H1 (cell line): ENCODE results near the gene RAD23A. TPM values are rescaled to one million over a fixed set of nuclear protein-coding genes. Genes with fewer than 3 reads are reported as not detected.

Source experiments
- CTCF ChIA-PET: fragments of 300-600 bp; sonication (Branson Sonifier 250); formaldehyde crosslinking; loops from one replicate; lab custom pipeline; 2021; ENCODE audit not compliant: partially characterized antibody; lab: Charles Lee
- POLR2A ChIA-PET: fragments of 300-600 bp; sonication (Branson Sonifier 250); formaldehyde crosslinking; loops from one replicate; lab custom pipeline; 2021; ENCODE audit warnings: inconsistent platforms; ENCODE audit not compliant: partially characterized antibody; lab: Charles Lee
- DNase-seq, 2 experiments: peaks; one replicate each; pipeline versions ENCODE4 v3.0.0 to v3.0.0-alpha.2; 2010 to 2022; ENCODE audit warnings: low spot score in 2 of 2, low read depth in 1 of 2, mixed read lengths in 1 of 2
- FAIRE-seq: peaks from 2 replicates; lab custom pipeline; 2011; peaks lifted over from hg19 to GRCh38; lab: Jason Lieb, UNC
- H2AFZ ChIP-seq: 2 replicates; pipeline ENCODE4 v1.8.1; 2012; ENCODE audit warnings: low read length, inconsistent platforms
- H2AK5ac ChIP-seq: 2 replicates; pipeline ENCODE4 v1.6.1; 2013; ENCODE audit warnings: low read depth, low read length
- H2BK120ac ChIP-seq: replicated peaks from 2 replicates; pipeline ENCODE3; 2013; ENCODE audit warnings: low read depth, low read length, inconsistent platforms
- H2BK12ac ChIP-seq: 2 replicates; pipeline ENCODE4 v1.6.1; 2013; ENCODE audit warnings: low read depth, low read length
- H2BK15ac ChIP-seq: 2 replicates; pipeline ENCODE4 v1.6.1; 2013; ENCODE audit warnings: low read length
- H2BK20ac ChIP-seq: 2 replicates; pipeline ENCODE4 v1.6.1; 2013; ENCODE audit warnings: low read length
- H2BK5ac ChIP-seq: 2 replicates; pipeline ENCODE4 v1.6.1; 2013; ENCODE audit warnings: low read depth, low read length
- H3K14ac ChIP-seq: 2 replicates; pipeline ENCODE4 v1.6.1; 2013; ENCODE audit warnings: inconsistent platforms; ENCODE audit not compliant: insufficient read length
- H3K18ac ChIP-seq: 2 replicates; pipeline ENCODE4 v1.6.1; 2013; ENCODE audit warnings: low read length; ENCODE audit errors: extremely low read depth
- H3K23ac ChIP-seq: 2 replicates; pipeline ENCODE4 v1.6.1; 2013; ENCODE audit warnings: inconsistent platforms; ENCODE audit not compliant: insufficient read length
- H3K23me2 ChIP-seq: 2 replicates; pipeline ENCODE4 v1.6.1; 2013; ENCODE audit warnings: low read depth, low read length
- H3K27ac ChIP-seq: 2 replicates; pipeline ENCODE4 v1.6.1; 2011; ENCODE audit warnings: low read depth, low read length, inconsistent platforms
- H3K27me3 ChIP-seq, 4 experiments: replicated peaks in 1 of 4; 1 replicate in 1 of 4; 2 replicates in 3 of 4; pipeline versions ENCODE4 v1.6.1 to v1.8.1; 2011 to 2013; ENCODE audit warnings: low read length in 3 of 4, mild to moderate bottlenecking in 3 of 4, inconsistent platforms in 2 of 4, mixed read lengths in 2 of 4, moderate library complexity in 1 of 4; ENCODE audit not compliant: control insufficient read depth in 3 of 4, insufficient read depth in 3 of 4; ENCODE audit errors: extremely low read depth in 1 of 4
- H3K36me3 ChIP-seq, 4 experiments: 2 replicates each; pipeline versions ENCODE4 v1.6.1 to v1.8.1; 2011 to 2013; ENCODE audit warnings: mild to moderate bottlenecking in 4 of 4, low read length in 3 of 4, moderate library complexity in 2 of 4, control low read depth in 1 of 4, inconsistent platforms in 1 of 4; ENCODE audit not compliant: insufficient read depth in 4 of 4, control insufficient read depth in 2 of 4
- H3K4ac ChIP-seq: replicated peaks from 2 replicates; pipeline ENCODE3; 2013; ENCODE audit warnings: low read length, low read depth, mixed read lengths, inconsistent platforms; ENCODE audit not compliant: insufficient read length
- H3K4me1 ChIP-seq, 4 experiments: replicated peaks in 1 of 4; 1 replicate in 1 of 4; 2 replicates in 3 of 4; pipeline versions ENCODE4 v1.6.1 to v1.8.1; 2011 to 2013; ENCODE audit warnings: low read length in 3 of 4, inconsistent platforms in 2 of 4, mixed read lengths in 1 of 4; ENCODE audit not compliant: insufficient read depth in 4 of 4, control insufficient read depth in 3 of 4
- H3K4me2 ChIP-seq, 2 experiments: 2 replicates each; pipeline versions ENCODE4 v1.6.1 to v1.8.1; 2011 to 2013; ENCODE audit warnings: low read depth in 2 of 2, low read length in 2 of 2, control low read depth in 1 of 2, inconsistent platforms in 1 of 2, mild to moderate bottlenecking in 1 of 2; ENCODE audit not compliant: insufficient read depth in 1 of 2
- H3K4me3 ChIP-seq, 4 experiments: fragments of 200-600, 300-600 bp in 1 of 4; sonication (generic), shearing (Covaris generic), sonication (Bioruptor Twin) in 1 of 4; 2 replicates each; pipeline versions ENCODE4 v1.5.1 to v1.8.1; 2011 to 2016; ENCODE audit warnings: low read length in 4 of 4, low read depth in 3 of 4, control low read depth in 2 of 4, inconsistent platforms in 2 of 4, mild to moderate bottlenecking in 2 of 4, mixed read lengths in 1 of 4, moderate library complexity in 1 of 4; ENCODE audit not compliant: insufficient read depth in 2 of 4; ENCODE audit errors: extremely low read depth in 1 of 4
- H3K56ac ChIP-seq: replicated peaks from 2 replicates; pipeline ENCODE3; 2013; ENCODE audit warnings: low read depth, mild to moderate bottlenecking, mixed read lengths, low read length, inconsistent platforms; ENCODE audit not compliant: insufficient read length
- H3K79me1 ChIP-seq: 2 replicates; pipeline ENCODE4 v1.6.1; 2013; ENCODE audit warnings: low read depth, low read length, control low read depth
- H3K79me2 ChIP-seq, 2 experiments: 2 replicates each; pipeline versions ENCODE4 v1.6.1 to v1.8.1; 2012 to 2013; ENCODE audit warnings: low read length in 2 of 2, mild to moderate bottlenecking in 2 of 2, inconsistent platforms in 1 of 2; ENCODE audit not compliant: insufficient read depth in 2 of 2, control insufficient read depth in 1 of 2
- H3K9ac ChIP-seq, 4 experiments: replicated peaks in 1 of 4; 1 replicate in 1 of 4; 2 replicates in 3 of 4; pipeline versions ENCODE4 v1.6.1 to v1.8.1; 2011 to 2013; ENCODE audit warnings: low read depth in 3 of 4, low read length in 3 of 4, control low read depth in 2 of 4, mild to moderate bottlenecking in 2 of 4, moderate library complexity in 2 of 4, inconsistent platforms in 1 of 4; ENCODE audit errors: extremely low read depth in 1 of 4
- H3K9me3 ChIP-seq, 2 experiments: 2 replicates each; pipeline versions ENCODE4 v1.6.1 to v1.8.1; 2012 to 2013; ENCODE audit warnings: mild to moderate bottlenecking in 2 of 2, moderate library complexity in 2 of 2, control low read depth in 1 of 2, inconsistent platforms in 1 of 2, low read depth in 1 of 2, low read length in 1 of 2, mixed read lengths in 1 of 2; ENCODE audit not compliant: insufficient read depth in 2 of 2
- H4K20me1 ChIP-seq, 2 experiments: replicated peaks in 1 of 2; 2 replicates each; pipeline versions ENCODE3 to v1.8.1; 2011 to 2013; ENCODE audit warnings: inconsistent platforms in 2 of 2, low read length in 2 of 2, mild to moderate bottlenecking in 1 of 2; ENCODE audit not compliant: insufficient read depth in 2 of 2, control insufficient read depth in 1 of 2
- H4K5ac ChIP-seq: 2 replicates; pipeline ENCODE4 v1.6.1; 2013; ENCODE audit warnings: low read length, low read depth, mixed read lengths, inconsistent platforms; ENCODE audit not compliant: insufficient read length
- H4K8ac ChIP-seq: 2 replicates; pipeline ENCODE4 v1.8.0; 2013; ENCODE audit warnings: mild to moderate bottlenecking, moderate library complexity, low read length, inconsistent platforms; ENCODE audit not compliant: insufficient read depth; ENCODE audit errors: extremely low read depth
- H4K91ac ChIP-seq: replicated peaks from 2 replicates; pipeline ENCODE3; 2013; ENCODE audit warnings: low read length, mixed read lengths, inconsistent platforms; ENCODE audit not compliant: insufficient read length
- HDAC6 ChIP-seq: IDR thresholded peaks from one replicate; pipeline ENCODE4 v1.7.1; 2012; ENCODE audit warnings: low read depth, mild to moderate bottlenecking, inconsistent platforms, low read length, moderate library complexity
- MAFK ChIP-seq: IDR thresholded peaks from 2 replicates; pipeline ENCODE4 v1.6.1; 2012; ENCODE audit warnings: low read depth, mild to moderate bottlenecking, improper control_type of control experiment, low read length
- NANOG ChIP-seq: IDR thresholded peaks from 2 replicates; pipeline ENCODE4 v1.6.1; 2011; ENCODE audit warnings: low read length, low read depth, mild to moderate bottlenecking, inconsistent platforms; ENCODE audit not compliant: insufficient read depth, poor library complexity, severe bottlenecking
- WGBS, 2 experiments: shearing (Covaris generic) in 1 of 2; methylation state at CpG; one replicate each; pipeline versions ENCODE4 v1.1.6 to v1.1.7; 2013 to 2015; ENCODE audit warnings: low lambda C conversion rate in 2 of 2, mixed read lengths in 2 of 2, inconsistent platforms in 1 of 2, low coverage in 1 of 2, missing lambda C conversion rate in 1 of 2; ENCODE audit not compliant: insufficient replicate concordance in 2 of 2, insufficient coverage in 1 of 2, insufficient read length in 1 of 2; ENCODE audit errors: extremely low coverage in 1 of 2, missing lambda C conversion rate in 1 of 2; 5-methylcytosine and 5-hydroxymethylcytosine counted together
- polyA plus RNA-seq, 7 experiments: library from polyadenylated mRNA; depleted of rRNA in 3 of 7; stranded (reverse) in 5 of 7; unstranded in 2 of 7; fragments of >200 nt in 5 of 7; fragments of 200-250 nt in 2 of 7; gene quantifications; 1 replicate in 5 of 7; 2 replicates in 1 of 7; 4 replicates in 1 of 7; pipeline versions ENCODE4 v1.2.1 to v1.2.3, GENCODE V29; 2011 to 2013; ENCODE audit warnings: missing spikeins in 2 of 7, mixed read lengths in 2 of 7
- total RNA-seq: library from RNA; stranded (reverse); fragmentation: NEBNext Ultra II Directional; extraction: Animal tissue kit (Norgen Biotek cat#: 25700); gene quantifications from 2 replicates; pipeline ENCODE4 v1.2.1, GENCODE V29; 2021

The RAD23A gene
- total and polyA plus RNA-seq, 2 of the 8 experiments (the other 6 are each of a cell fraction or from before 2014, with no cell fraction given): 40.0 to 76.1 TPM

GRCh38 chr19:13002166-13002898, 56.7 kb downstream of the RAD23A start:
- H2AFZ ChIP-seq: no peak overlapping the region
- H3K4me1 ChIP-seq: peaks cover 0 to 6% (median 0%) of the 10 kb centered on the region in 4 experiments; a peak in 1 of 7 replicates
- H3K14ac ChIP-seq: no peak overlapping the region
- H3K27ac ChIP-seq: no peak overlapping the region
- no peak overlapping the region for H2BK5ac ChIP-seq
- no peaks in the 10 kb centered on the region for H3K36me3 ChIP-seq
- H3K27me3 ChIP-seq: peaks cover 16 to 94% (median 74%) of the 10 kb centered on the region in 4 experiments
- no peak overlapping the region for H2BK15ac ChIP-seq
- H3K79me2 ChIP-seq: no peaks in the 10 kb centered on the region
- H3K79me1 ChIP-seq: no peaks in the 10 kb centered on the region
- H3K9me3 ChIP-seq: no peaks in the 10 kb centered on the region
- H4K20me1 ChIP-seq: peaks cover 2 to 8% of the 10 kb centered on the region in 2 experiments
- H2BK12ac ChIP-seq: no peak overlapping the region
- H4K5ac ChIP-seq: no peak overlapping the region
- no peak overlapping the region for H4K8ac ChIP-seq
- FAIRE-seq (no peak), DNase-seq (no peak)
- H3K18ac ChIP-seq: no peak overlapping the region
- no peak overlapping the region for H2AK5ac ChIP-seq
- H3K4ac ChIP-seq: no peak overlapping the region
- POLR2A ChIA-PET: interaction anchor here (0.6 to 1.4 kb wide), 5 partner anchors 13 to 189 kb away, joined by 3 to 4 read pairs (median 3); partner anchors contain the start of gene GADD45GIP1
- CTCF ChIA-PET: interaction anchor here (0.8 to 12.9 kb wide), 10 partner anchors 8 to 93 kb away, joined by 3 to 175 read pairs (median 8); no protein-coding TSS in a partner anchor
- H2BK120ac ChIP-seq: no peak overlapping the region
- H3K23me2 ChIP-seq: no peaks in the 10 kb centered on the region
- H4K91ac ChIP-seq: no peak overlapping the region
- H3K9ac ChIP-seq: no peak overlapping the region
- no peak overlapping the region for H3K23ac ChIP-seq
- no peak overlapping the region for H3K4me3 ChIP-seq
- TF ChIP-seq NANOG (no peak), HDAC6 (no peak), MAFK (no peak)
- TF ChIP-seq, all 59 proteins: peak for 0
- Histone ChIP-seq H2BK20ac (no peak overlapping the region), H3K56ac (no peak overlapping the region), H3K4me2 (no peak overlapping the region)
- WGBS, 2 experiments: 79% methylated on average over 11 of the region's 29 CpGs; no CpG with 5 or more reads in 1 of the 2 experiments
